ENCODE measurements around the gene CUX1.

Gene CUX1

GRCh38 chr7:102096706-102097427 is 279.4 kb downstream of the CUX1 start:
- Histone ChIP-seq H3K4me2 (no peak overlapping the region), H3K27me3 (ENCODE audit: insufficient read depth, low read depth) (no peaks in the 10 kb centered on the region), H3K4me3 (IDR thresholded peaks at IDR 0.05; ENCODE audit: insufficient read depth, low read depth, low read length) (no peak overlapping the region), H2AFZ (ENCODE audit: low read depth) (no peak overlapping the region), H3K4me1 (ENCODE audit: low read depth, poor library complexity, severe bottlenecking) (no peaks in the 10 kb centered on the region), H3K79me2 (ENCODE audit: insufficient read depth, low read depth) (no peaks in the 10 kb centered on the region), H3K9ac (no peak overlapping the region), H3K36me3 (ENCODE audit: insufficient read depth) (no peaks in the 10 kb centered on the region), H4K20me1 (ENCODE audit: insufficient read depth) (no peaks in the 10 kb centered on the region), H3K27ac (no peak overlapping the region)
- TF ChIP-seq CTCF (conservative IDR thresholded peaks at IDR 0.05; ENCODE audit: low read depth, low read length): no peak

GRCh38 chr7:102097601-102098161 is 280.3 kb downstream of the CUX1 start:
- Histone ChIP-seq H3K27me3 (ENCODE audit: insufficient read depth, low read depth) (no peaks in the 10 kb centered on the region), H3K4me3 (IDR thresholded peaks at IDR 0.05; ENCODE audit: insufficient read depth, low read depth, low read length) (no peak overlapping the region), H3K4me2 (no peak overlapping the region), H3K9ac (no peak overlapping the region), H3K27ac (no peak overlapping the region), H3K36me3 (ENCODE audit: insufficient read depth) (no peaks in the 10 kb centered on the region), H4K20me1 (ENCODE audit: insufficient read depth) (no peaks in the 10 kb centered on the region), H2AFZ (ENCODE audit: low read depth) (no peak overlapping the region), H3K4me1 (ENCODE audit: low read depth, poor library complexity, severe bottlenecking) (no peaks in the 10 kb centered on the region), H3K79me2 (ENCODE audit: insufficient read depth, low read depth) (no peaks in the 10 kb centered on the region)
- TF ChIP-seq CTCF (conservative IDR thresholded peaks at IDR 0.05; ENCODE audit: low read depth, low read length): no peak

GRCh38 chr7:102098986-102099385 is 281.6 kb downstream of the CUX1 start:
- Histone ChIP-seq H3K27me3 (ENCODE audit: insufficient read depth, low read depth) (no peaks in the 10 kb centered on the region), H4K20me1 (ENCODE audit: insufficient read depth) (no peaks in the 10 kb centered on the region), H3K36me3 (ENCODE audit: insufficient read depth) (no peaks in the 10 kb centered on the region), H2AFZ (ENCODE audit: low read depth) (no peak overlapping the region), H3K79me2 (ENCODE audit: insufficient read depth, low read depth) (no peaks in the 10 kb centered on the region), H3K4me2 (no peak overlapping the region), H3K27ac (no peak overlapping the region), H3K4me3 (IDR thresholded peaks at IDR 0.05; ENCODE audit: insufficient read depth, low read depth, low read length) (no peak overlapping the region), H3K4me1 (ENCODE audit: low read depth, poor library complexity, severe bottlenecking) (no peaks in the 10 kb centered on the region), H3K9ac (no peak overlapping the region)
- no peak for TF ChIP-seq CTCF (conservative IDR thresholded peaks at IDR 0.05; ENCODE audit: low read depth, low read length)

GRCh38 chr7:102099474-102099873 is 282.0 kb downstream of the CUX1 start:
- Histone ChIP-seq H4K20me1 (ENCODE audit: insufficient read depth) (no peaks in the 10 kb centered on the region), H3K79me2 (ENCODE audit: insufficient read depth, low read depth) (no peaks in the 10 kb centered on the region), H3K4me1 (ENCODE audit: low read depth, poor library complexity, severe bottlenecking) (no peaks in the 10 kb centered on the region), H3K27me3 (ENCODE audit: insufficient read depth, low read depth) (no peaks in the 10 kb centered on the region), H3K36me3 (ENCODE audit: insufficient read depth) (no peaks in the 10 kb centered on the region), H3K9ac (no peak overlapping the region), H3K4me2 (no peak overlapping the region), H3K4me3 (IDR thresholded peaks at IDR 0.05; ENCODE audit: insufficient read depth, low read depth, low read length) (no peak overlapping the region), H2AFZ (ENCODE audit: low read depth) (no peak overlapping the region), H3K27ac (no peak overlapping the region)
- no peak for TF ChIP-seq CTCF (conservative IDR thresholded peaks at IDR 0.05; ENCODE audit: low read depth, low read length)

Data from KMS-11 (cell line).